Common myeloid progenitor, CD34-positive (primary cell): Measurements from ENCODE around the gene CEP290.

Experiments
- CTCF ChIA-PET: fragments of 350-600 bp; sonication (Branson Sonifier 250); formaldehyde crosslinking; loops from one replicate; lab custom pipeline; 2021; ENCODE audit warnings: antibody characterized with exemption; lab: Charles Lee
- POLR2A ChIA-PET: fragments of 350-600 bp; sonication (Branson Sonifier 250); formaldehyde crosslinking; loops from one replicate; lab custom pipeline; 2021; ENCODE audit warnings: antibody characterized with exemption; lab: Charles Lee
- DNase-seq, 3 donors: peaks; one replicate each; pipeline versions ENCODE4 v3.0.0 to v3.0.0-alpha.2; 2013
- H3K27ac ChIP-seq, 2 experiments: 1 replicate in 1 of 2; 2 replicates in 1 of 2; pipeline ENCODE4 v1.7.0; 2013; ENCODE audit warnings: inconsistent platforms in 2 of 2, low read length in 2 of 2, mild to moderate bottlenecking in 2 of 2, low read depth in 1 of 2, moderate library complexity in 1 of 2; ENCODE audit not compliant: severe bottlenecking in 2 of 2, insufficient read depth in 1 of 2, poor library complexity in 1 of 2
- H3K27me3 ChIP-seq, 5 experiments: replicated peaks in 2 of 5; 1 replicate in 3 of 5; 2 replicates in 2 of 5; pipeline versions ENCODE4 v1.6.1 to v1.7.0; 2013; ENCODE audit warnings: low read length in 4 of 5, mild to moderate bottlenecking in 2 of 5, moderate library complexity in 2 of 5, inconsistent platforms in 1 of 5; ENCODE audit not compliant: insufficient read depth in 5 of 5, control insufficient read depth in 4 of 5
- H3K36me3 ChIP-seq, 4 experiments: 1 replicate in 2 of 4; 2 replicates in 2 of 4; pipeline versions ENCODE4 v1.6.1 to v1.7.0; 2013; ENCODE audit warnings: low read length in 3 of 4, control low read depth in 1 of 4, mild to moderate bottlenecking in 1 of 4; ENCODE audit not compliant: control insufficient read depth in 4 of 4, insufficient read depth in 4 of 4
- H3K4me1 ChIP-seq, 4 experiments: 1 replicate in 3 of 4; 2 replicates in 1 of 4; pipeline versions ENCODE4 v1.6.1 to v1.7.1; 2013; ENCODE audit warnings: low read length in 3 of 4, mild to moderate bottlenecking in 3 of 4, control low read depth in 1 of 4, inconsistent platforms in 1 of 4, moderate library complexity in 1 of 4; ENCODE audit not compliant: control insufficient read depth in 4 of 4, insufficient read depth in 4 of 4; ENCODE audit errors: control extremely low read depth in 1 of 4
- H3K4me3 ChIP-seq, 7 experiments: 1 replicate in 4 of 7; 2 replicates in 3 of 7; pipeline versions ENCODE4 v1.5.1 to v1.7.0; 2013; ENCODE audit warnings: mild to moderate bottlenecking in 7 of 7, low read length in 6 of 7, moderate library complexity in 6 of 7, inconsistent platforms in 2 of 7, low read depth in 2 of 7, control low read depth in 1 of 7; ENCODE audit not compliant: insufficient read depth in 4 of 7, control insufficient read depth in 1 of 7; ENCODE audit errors: extremely low read depth in 1 of 7
- H3K9me3 ChIP-seq, 5 experiments: 1 replicate in 4 of 5; 2 replicates in 1 of 5; pipeline versions ENCODE4 v1.6.1 to v1.7.1; 2013; ENCODE audit warnings: low read length in 4 of 5, mild to moderate bottlenecking in 2 of 5, inconsistent platforms in 1 of 5, low read depth in 1 of 5, moderate library complexity in 1 of 5; ENCODE audit not compliant: control insufficient read depth in 4 of 5, insufficient read depth in 2 of 5; ENCODE audit errors: control extremely low read depth in 1 of 5
- WGBS: methylation state at CpG from one replicate; pipeline ENCODE4 v1.1.5; 2013; ENCODE audit not compliant: insufficient coverage; 5-methylcytosine and 5-hydroxymethylcytosine counted together

CEP290 gene

DNA sequence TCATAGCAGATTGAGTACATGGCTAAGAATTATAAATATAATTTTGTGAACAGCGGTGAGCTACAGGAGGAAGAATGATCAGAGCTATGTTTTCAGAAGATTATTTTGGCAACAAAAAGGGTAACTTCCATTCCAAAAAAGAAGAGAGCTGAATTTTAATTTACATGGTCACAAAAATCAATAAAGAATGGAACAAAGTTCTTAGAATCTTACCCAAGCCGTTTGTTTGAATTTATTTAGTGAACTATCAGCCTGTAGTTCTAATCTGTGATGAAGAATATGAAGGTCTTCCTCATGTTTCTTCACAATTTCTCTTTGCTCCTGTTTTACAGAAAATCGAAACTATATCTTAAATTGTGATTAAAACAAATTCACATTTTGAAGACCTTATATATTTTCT, 58.3 kb downstream of the CEP290 start:
- CTCF ChIA-PET = no interaction called here
- POLR2A ChIA-PET = no interaction called here
- WGBS = no CpG with 5 or more reads among the region's 3 CpGs

DNA sequence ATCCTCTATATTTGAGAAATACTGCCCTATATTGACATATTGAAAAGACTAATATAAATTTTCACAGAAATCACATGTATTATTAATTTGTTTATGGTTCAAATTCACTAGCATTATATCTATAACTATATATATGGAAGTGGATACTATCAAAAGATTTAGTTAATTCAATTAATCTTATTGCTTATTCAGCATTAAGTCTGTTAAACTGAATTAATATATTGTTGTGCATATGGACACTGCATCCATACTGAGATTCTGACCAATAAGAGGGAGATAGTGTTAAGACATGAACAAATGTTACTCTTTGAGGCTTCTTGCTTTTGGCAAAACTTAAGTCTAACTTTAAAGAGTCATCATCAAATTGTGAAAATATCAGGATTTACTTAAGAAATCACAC, 60.6 kb downstream of the CEP290 start:
- Histone ChIP-seq H3K4me3 (no peak overlapping the region), H3K27ac (no peak overlapping the region), H3K27me3 (no peaks in the 10 kb centered on the region), H3K9me3 (no peaks in the 10 kb centered on the region), H3K36me3 (peaks cover 4 to 34% (median 18%) of the 10 kb centered on the region in 4 experiments), H3K4me1 (no peaks in the 10 kb centered on the region)
- no peak for DNase-seq
- CTCF ChIA-PET = no interaction called here
- POLR2A ChIA-PET = no interaction called here

More for the DNA sequence above, 58.3 kb downstream of the CEP290 start:
- Histone ChIP-seq H3K4me1 (no peaks in the 10 kb centered on the region), H3K4me3 (no peak overlapping the region), H3K27ac (no peak overlapping the region), H3K27me3 (no peaks in the 10 kb centered on the region), H3K36me3 (peaks cover 8 to 27% (median 14%) of the 10 kb centered on the region in 4 experiments), H3K9me3 (no peaks in the 10 kb centered on the region)
- no peak for DNase-seq

DNA sequence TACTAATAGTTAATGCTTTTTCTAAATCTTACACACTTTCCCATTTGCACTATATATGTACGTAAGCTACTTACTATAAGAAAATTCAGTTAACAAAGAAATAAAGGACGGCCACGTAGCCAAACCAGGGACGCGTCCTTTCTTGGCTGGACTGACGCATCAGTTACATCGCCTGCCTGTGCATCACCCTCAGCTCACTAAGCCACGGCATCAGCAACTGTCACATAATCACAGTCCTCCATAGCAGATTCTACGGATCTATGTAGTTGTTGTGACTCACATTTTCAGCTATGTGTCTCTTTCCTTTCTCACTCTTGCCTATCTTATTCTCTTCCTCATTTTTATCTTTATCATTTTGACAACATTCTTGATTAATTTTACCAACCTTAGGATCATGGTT, 74.6 kb downstream of the CEP290 start:
- CTCF ChIA-PET = no interaction called here
- Histone ChIP-seq H3K4me1 (peaks cover 0 to 11% (median 3%) of the 10 kb centered on the region in 4 experiments), H3K27ac (no peak overlapping the region), H3K9me3 (no peaks in the 10 kb centered on the region), H3K4me3 (no peak overlapping the region), H3K27me3 (no peaks in the 10 kb centered on the region), H3K36me3 (peaks cover 6 to 15% (median 8%) of the 10 kb centered on the region in 4 experiments)
- WGBS = over 99% methylated on average over 9 of the region's 9 CpGs
- POLR2A ChIA-PET = no interaction called here
- no peak for DNase-seq

DNA sequence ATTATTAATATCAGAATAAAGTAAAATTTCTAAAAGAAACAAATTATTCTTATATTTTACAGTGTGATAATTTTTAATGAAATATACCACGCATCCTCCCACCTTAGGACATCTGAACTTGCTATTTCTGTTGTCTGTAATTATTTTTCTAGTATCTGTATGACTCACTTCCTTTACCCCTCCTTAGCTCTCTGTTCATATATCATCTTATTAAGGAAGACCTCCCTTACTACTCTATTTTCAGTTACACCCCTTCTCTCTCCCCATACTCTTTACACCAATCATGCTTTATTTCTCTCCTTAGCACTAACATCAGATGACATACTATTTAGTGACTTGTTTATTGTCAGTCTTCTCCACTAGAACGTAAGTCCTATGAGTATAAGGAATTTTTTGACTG, 78.5 kb downstream of the CEP290 start:
- Histone ChIP-seq H3K9me3 (no peaks in the 10 kb centered on the region), H3K27ac (no peak overlapping the region), H3K4me3 (no peak overlapping the region), H3K4me1 (peaks cover 0 to 15% (median 4%) of the 10 kb centered on the region in 4 experiments), H3K36me3 (peaks cover 2 to 6% (median 5%) of the 10 kb centered on the region in 4 experiments), H3K27me3 (no peaks in the 10 kb centered on the region)
- no CpG with 5 or more reads among the region's 2 CpGs for WGBS
- ChIA-PET POLR2A (no interaction called here), CTCF (no interaction called here)
- DNase-seq = peak in 2 of 3 donors; percentile 14 to 35

DNA sequence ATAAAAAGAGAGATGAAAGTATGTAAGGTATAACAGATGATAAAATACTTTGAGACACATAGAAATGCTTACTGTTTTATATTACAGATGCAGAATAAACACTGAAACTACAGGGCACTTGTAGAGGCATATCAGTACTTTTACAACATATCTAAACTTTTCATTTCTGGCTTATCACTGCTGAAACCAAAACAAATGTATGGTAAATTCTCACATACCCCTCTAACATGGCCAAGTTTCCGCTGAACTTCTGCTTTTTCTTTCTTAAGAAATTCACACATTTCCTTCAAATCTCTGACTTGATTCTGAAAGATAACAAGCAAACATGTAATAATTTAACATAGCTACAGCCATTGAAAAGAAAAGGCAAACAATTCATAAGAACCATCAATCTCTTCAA, 79.4 kb downstream of the CEP290 start:
- DNase-seq = peak; percentile 12 to 78 (median 70)
- no peak overlapping the region for H3K27ac ChIP-seq
- H3K4me1 ChIP-seq = peaks cover 0 to 15% (median 4%) of the 10 kb centered on the region in 4 experiments
- no peaks in the 10 kb centered on the region for H3K9me3 ChIP-seq
- ChIA-PET POLR2A (no interaction called here), CTCF (interaction anchor here (0.6 kb wide), 1 partner anchor 54 kb away, joined by 3 read pairs; no protein-coding TSS in a partner anchor)
- no peaks in the 10 kb centered on the region for H3K27me3 ChIP-seq
- H3K4me3 ChIP-seq = no peak overlapping the region
- WGBS = 0% methylated on average over 1 of the region's 1 CpG
- H3K36me3 ChIP-seq = peaks cover 3 to 15% (median 9%) of the 10 kb centered on the region in 4 experiments

DNA sequence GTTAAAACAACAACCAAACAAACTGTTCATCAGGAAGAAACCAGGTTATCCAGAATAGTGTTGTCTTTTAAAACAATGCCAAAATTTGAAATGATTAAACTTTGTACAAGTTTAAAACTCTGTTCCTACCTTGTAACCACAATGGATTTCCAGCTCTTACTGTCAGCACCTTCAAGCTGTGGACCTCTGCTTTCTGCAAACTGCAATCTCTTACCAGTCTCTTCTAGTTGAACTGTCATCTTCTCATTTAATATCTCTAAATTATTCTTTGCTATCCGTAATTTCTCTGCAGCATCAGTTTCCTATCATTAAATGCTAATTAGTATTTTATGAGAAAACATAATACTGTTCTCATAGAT, 83.2 kb downstream of the CEP290 start:
- ChIA-PET POLR2A (no interaction called here), CTCF (no interaction called here)
- no peaks in the 10 kb centered on the region for H3K27me3 ChIP-seq
- H3K4me3 ChIP-seq = no peak overlapping the region
- peaks cover 0 to 15% (median 4%) of the 10 kb centered on the region in 4 experiments for H3K4me1 ChIP-seq
- no peak for DNase-seq
- no peaks in the 10 kb centered on the region for H3K9me3 ChIP-seq
- H3K36me3 ChIP-seq = peaks cover 3 to 35% (median 17%) of the 10 kb centered on the region in 4 experiments
- no peak overlapping the region for H3K27ac ChIP-seq
- no CpG with 5 or more reads among the region's 1 CpG for WGBS

DNA sequence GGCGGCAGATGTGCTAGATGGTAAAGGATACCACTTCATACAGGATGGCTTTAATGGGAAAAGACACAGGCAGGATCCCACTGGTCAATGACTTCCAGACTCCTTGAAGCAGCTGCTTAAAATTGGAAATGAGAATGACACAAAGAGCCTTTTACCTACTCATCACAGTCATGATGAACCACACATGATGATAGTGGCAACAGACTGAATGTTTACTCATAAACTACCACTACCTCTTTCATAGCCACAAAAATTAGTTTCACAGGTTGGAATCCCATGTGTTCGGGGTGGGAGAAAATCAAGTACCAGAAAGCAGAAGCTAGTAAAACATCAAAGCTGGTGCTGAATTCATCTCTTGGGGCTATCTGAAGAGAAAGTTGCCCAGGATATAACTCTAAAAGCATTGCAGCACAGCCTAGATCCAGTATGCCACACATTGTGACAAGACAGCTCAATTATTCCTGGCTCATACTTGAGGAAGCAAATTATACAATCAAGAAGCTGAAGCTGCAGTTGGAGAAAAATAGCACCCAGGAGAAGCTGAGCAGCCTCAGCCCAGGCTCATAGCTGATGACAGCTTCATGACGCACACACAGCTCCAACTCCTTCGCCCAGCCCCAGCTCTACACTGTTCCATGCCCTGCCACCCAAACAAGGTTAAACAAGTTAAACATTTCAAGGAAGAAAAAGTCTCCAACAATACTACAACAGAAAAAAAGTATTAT, 83.7 kb downstream of the CEP290 start:
- H3K27ac ChIP-seq = no peak overlapping the region

More for the DNA sequence above, 83.7 kb downstream of the CEP290 start:
- Histone ChIP-seq H3K4me3 (no peak overlapping the region), H3K4me1 (peaks cover 0 to 11% (median 4%) of the 10 kb centered on the region in 4 experiments), H3K36me3 (peaks cover 5 to 37% (median 17%) of the 10 kb centered on the region in 4 experiments), H3K27me3 (no peaks in the 10 kb centered on the region), H3K9me3 (no peaks in the 10 kb centered on the region)
- 100% methylated on average over 3 of the region's 4 CpGs for WGBS
- ChIA-PET CTCF (no interaction called here), POLR2A (no interaction called here)
- no peak for DNase-seq
